Esophagus mucosa (tissue), 1 donor: ENCODE measurements around the gene SLC43A2. TPM values are rescaled to one million over a fixed set of nuclear protein-coding genes. Genes with fewer than 3 reads are reported as not detected.

Source experiments
- ATAC-seq: fragments of 200-7000 bp; cut with Tn5 transposase; one replicate; pipeline ENCODE4 v1.9.1; 2020
- total RNA-seq: library from RNA; stranded (reverse); gene quantifications from one replicate; pipeline ENCODE4 v1.2.4, GENCODE V29; 2023
- donor health status: DM: yes; HTN: yes; CAD: no.

SLC43A2 gene
- total RNA-seq, 1 donor from 2014 or later, result 3.6 TPM

- ATAC-seq, result peak; percentile 15
Measured at GRCh38 chr17:1561420-1562175, 67.0 kb downstream of the SLC43A2 start.

GRCh38 chr17:1560858-1561355, 67.7 kb downstream of the SLC43A2 start:
- ATAC-seq, result no peak

- no peak for ATAC-seq
Measured at GRCh38 chr17:1560101-1560857, 68.4 kb downstream of the SLC43A2 start.

GRCh38 chr17:1559047-1560043, 69.3 kb downstream of the SLC43A2 start:
- no peak for ATAC-seq

- no peak for ATAC-seq
Measured at GRCh38 chr17:1558401-1558800, 70.2 kb downstream of the SLC43A2 start.

- peak; percentile 71 for ATAC-seq
Measured at GRCh38 chr17:1557355-1558095, 71.1 kb downstream of the SLC43A2 start.

GRCh38 chr17:1555651-1556471, 72.8 kb downstream of the SLC43A2 start:
- peak; percentile 35 for ATAC-seq

GRCh38 chr17:1554751-1555540, 73.7 kb downstream of the SLC43A2 start:
- no peak for ATAC-seq

- ATAC-seq, result no peak
Measured at GRCh38 chr17:1553354-1554266, 75.0 kb downstream of the SLC43A2 start.

- no peak for ATAC-seq
Measured at GRCh38 chr17:1552932-1553331, 75.7 kb downstream of the SLC43A2 start.

- ATAC-seq, result no peak
Measured at GRCh38 chr17:1551741-1552140, 76.9 kb downstream of the SLC43A2 start.

- no peak for ATAC-seq
Measured at GRCh38 chr17:1548032-1548431, 80.6 kb downstream of the SLC43A2 start.

GRCh38 chr17:1546292-1546922, 82.2 kb downstream of the SLC43A2 start:
- ATAC-seq, result no peak

- ATAC-seq, result peak; percentile 89
Measured at GRCh38 chr17:1545618-1546017, 83.0 kb downstream of the SLC43A2 start.

- no peak for ATAC-seq
Measured at GRCh38 chr17:1542316-1542715, 86.3 kb downstream of the SLC43A2 start.

GRCh38 chr17:1541367-1541904, 87.2 kb downstream of the SLC43A2 start:
- no peak for ATAC-seq

- no peak for ATAC-seq
Measured at GRCh38 chr17:1539811-1540210, 88.8 kb downstream of the SLC43A2 start.

- ATAC-seq, result no peak
Measured at GRCh38 chr17:1535737-1536136, 92.9 kb downstream of the SLC43A2 start.
